ENCODE data around the gene GSK3B. TPM values are rescaled to one million over a fixed set of nuclear protein-coding genes. Genes with fewer than 3 reads are reported as not detected.

The GSK3B gene
- total RNA-seq, 1 experiment from 2014 or later = 56.5 TPM

DNA sequence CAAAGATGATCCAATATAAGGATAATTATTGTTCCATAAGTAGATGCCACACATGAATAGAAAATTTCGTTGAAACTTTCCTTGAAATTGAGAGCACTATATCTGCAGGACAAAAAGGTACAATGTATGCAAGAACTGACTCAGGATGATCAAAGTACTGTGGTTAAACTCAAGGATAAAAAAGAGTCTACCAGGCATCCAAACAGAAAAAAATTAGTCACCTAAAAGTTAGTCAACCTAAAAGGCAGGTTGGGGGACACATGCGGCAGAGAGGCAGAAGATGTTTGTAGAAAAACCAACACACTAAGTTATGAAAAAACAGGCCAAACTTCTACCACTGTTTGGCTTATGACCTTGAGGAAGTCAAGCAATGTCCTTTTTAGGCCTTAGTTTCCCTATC is 68.7 kb downstream of the GSK3B start:
- H4K5ac ChIP-seq (ENCODE audit: insufficient read length, low read depth, low read length) = no peak overlapping the region
- Mint-ChIP-seq H3K4me3 (no peak overlapping the region), H3K36me3 (ENCODE audit: insufficient read depth in 1 of 3, low read depth in 3 of 3) (no peaks in the 10 kb centered on the region; a peak in 2 of 7 replicates), H3K4me1 (peaks cover 23 to 44% of the 10 kb centered on the region in 2 experiments), H3K27ac (no peak overlapping the region), H3K27me3 (ENCODE audit: low read depth) (no peaks in the 10 kb centered on the region), H3K9me3 (no peaks in the 10 kb centered on the region)
- H3K56ac ChIP-seq (ENCODE audit: insufficient read length, low read depth, low read length) = no peak overlapping the region
- peaks cover 2% of the 10 kb centered on the region for H3K79me1 ChIP-seq (ENCODE audit: insufficient read depth, low read depth, low read length, poor library complexity, severe bottlenecking)
- H4K8ac ChIP-seq (replicated peaks; ENCODE audit: insufficient read length, low read depth, low read length) = no peak overlapping the region
- H3K23me2 ChIP-seq (ENCODE audit: insufficient read length, low read depth, low read length, poor library complexity, severe bottlenecking) = no peaks in the 10 kb centered on the region
- H3K9ac ChIP-seq (ENCODE audit: extremely low read depth, insufficient read length, low read length) = no peak overlapping the region
- no peak overlapping the region for H3K14ac ChIP-seq (ENCODE audit: insufficient read depth, low read length)
- H3K27me3 ChIP-seq (ENCODE audit: insufficient read depth, low read length) = no peaks in the 10 kb centered on the region
- no peak overlapping the region for H2BK120ac ChIP-seq (ENCODE audit: low read depth, low read length, poor library complexity, severe bottlenecking)
- H4K20me1 ChIP-seq (ENCODE audit: control insufficient read depth, insufficient read depth, insufficient read length) = no peaks in the 10 kb centered on the region
- no peak overlapping the region for H3T11ph ChIP-seq (ENCODE audit: low read length)
- no peak overlapping the region for H2AK5ac ChIP-seq (ENCODE audit: insufficient read length, low read length)
- no peak overlapping the region for H2AFZ ChIP-seq (ENCODE audit: low read length)
- H2BK20ac ChIP-seq (ENCODE audit: low read depth, low read length, poor library complexity, severe bottlenecking) = no peak overlapping the region
- peaks cover 13% of the 10 kb centered on the region; the same call in 1 of the 2 replicates for H3K79me2 ChIP-seq (ENCODE audit: insufficient read depth, low read length)
- no peak overlapping the region for H2BK5ac ChIP-seq (ENCODE audit: insufficient read length, low read length)
- no peak overlapping the region for H3K4me2 ChIP-seq (ENCODE audit: insufficient read depth, insufficient read length, low read length)
- no peak overlapping the region for H3K4ac ChIP-seq (ENCODE audit: low read depth, low read length)
- no peaks in the 10 kb centered on the region for H3K9me3 ChIP-seq (ENCODE audit: control insufficient read depth, low read depth, low read length)
- no peak overlapping the region for H4K91ac ChIP-seq (ENCODE audit: insufficient read length, low read depth, low read length)
- no CpG with 5 or more reads among the region's 2 CpGs for WGBS (ENCODE audit: extremely low coverage, insufficient read length, low lambda C conversion rate)
- no peak overlapping the region for H3K23ac ChIP-seq (ENCODE audit: insufficient read length, low read depth, low read length)
- H3K4me1 ChIP-seq (ENCODE audit: insufficient read depth, low read length) = no peaks in the 10 kb centered on the region; the same call in 1 of the 2 replicates
- no peak overlapping the region for H3K18ac ChIP-seq (ENCODE audit: insufficient read length, low read depth, low read length)
- no peak overlapping the region for H2BK12ac ChIP-seq (ENCODE audit: insufficient read length, low read depth, low read length)
- H3K27ac ChIP-seq (ENCODE audit: insufficient read length, low read depth, low read length) = no peak overlapping the region
- H2BK15ac ChIP-seq (ENCODE audit: low read depth, low read length) = no peak overlapping the region
- TF ChIP-seq CTCF (conservative IDR thresholded peaks at IDR 0.05) = no peak
- DNase-seq = no peak
